GM21526 (cell line): ENCODE data around the gene ANKRD27.

Source experiments
- ATAC-seq: cut with Tn5 transposase; IDR thresholded peaks from one replicate; pipeline ENCODE4 v1.9.1; 2021; ENCODE audit warnings: moderate library complexity; ENCODE audit not compliant: unreplicated experiment, low FRiP score

ANKRD27 gene

DNA sequence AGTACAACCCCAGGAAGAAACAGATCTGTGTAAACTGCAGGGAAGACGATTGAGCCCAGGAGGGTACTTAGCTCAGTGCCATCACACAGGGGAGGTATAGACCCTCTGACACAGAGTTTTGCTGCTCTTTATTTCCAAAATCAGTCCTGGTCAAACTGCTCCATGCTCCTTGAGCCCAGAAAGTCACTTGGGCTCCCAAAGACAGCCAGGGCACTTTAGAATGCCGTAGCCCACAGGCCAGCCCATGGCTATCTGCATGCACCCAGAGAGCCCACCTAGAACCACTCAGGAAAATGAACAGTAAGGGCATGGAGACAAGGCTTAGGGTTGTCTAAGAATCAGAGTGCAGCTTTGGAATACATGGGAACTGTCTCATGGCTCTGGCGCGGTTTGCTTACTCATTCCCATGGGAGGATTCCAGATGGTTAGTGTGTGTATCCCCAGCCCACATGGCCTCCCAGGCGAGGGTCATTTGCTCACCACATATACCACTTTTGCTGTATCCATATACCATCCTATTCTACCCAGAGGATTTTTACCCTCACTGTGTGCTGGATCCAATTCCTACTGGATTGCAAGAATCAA lies 108.6 kb downstream of the ANKRD27 start:
- no peak for ATAC-seq

DNA sequence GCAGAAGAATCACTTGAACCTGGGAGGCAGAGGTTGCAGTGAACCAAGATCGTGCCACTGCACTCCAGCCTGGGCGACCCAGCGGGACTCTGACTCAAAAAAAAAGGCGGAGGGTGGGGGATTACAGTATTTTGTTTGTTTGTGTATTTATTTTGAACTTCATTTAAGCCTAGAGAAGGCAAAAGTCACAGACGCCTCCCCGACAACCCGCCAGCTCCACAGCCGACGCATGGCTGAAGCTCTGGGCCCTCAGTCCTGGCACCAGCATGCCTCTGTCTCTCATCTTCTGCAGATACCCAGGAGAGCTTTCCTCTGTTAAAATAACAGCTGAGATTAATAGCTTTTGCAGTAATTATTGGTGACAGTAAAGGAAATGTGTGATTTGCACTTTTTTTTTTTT lies 111.2 kb downstream of the ANKRD27 start:
- no peak for ATAC-seq

DNA sequence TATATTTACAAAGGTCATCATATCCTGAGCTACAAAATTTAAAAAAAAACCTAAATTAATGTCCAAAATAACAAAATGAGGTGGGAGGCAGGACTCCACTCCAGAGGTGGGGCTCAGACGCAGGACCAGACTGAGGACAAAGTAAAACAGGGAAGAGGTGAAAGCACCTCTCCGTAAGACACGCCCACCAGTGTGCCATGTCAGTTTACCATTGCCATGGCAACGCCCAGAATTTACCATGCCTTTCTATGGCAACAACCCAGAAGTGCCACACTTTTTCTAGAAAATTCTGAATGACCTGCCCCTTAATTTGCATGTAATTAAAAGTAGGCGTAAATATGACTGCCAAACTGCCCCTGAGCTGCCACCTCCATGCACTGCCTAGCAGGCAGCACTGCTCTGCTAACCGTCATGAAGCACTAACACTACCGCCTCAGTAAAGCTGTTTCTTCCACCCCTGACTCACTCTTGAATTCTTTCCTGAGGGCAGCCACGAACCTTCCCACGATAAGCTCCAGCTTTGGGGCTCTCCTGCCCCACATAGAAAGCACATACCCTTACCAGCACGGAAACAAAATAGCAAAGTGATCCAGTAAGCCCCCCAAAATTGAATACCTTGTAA lies 116.3 kb downstream of the ANKRD27 start:
- no peak for ATAC-seq

DNA sequence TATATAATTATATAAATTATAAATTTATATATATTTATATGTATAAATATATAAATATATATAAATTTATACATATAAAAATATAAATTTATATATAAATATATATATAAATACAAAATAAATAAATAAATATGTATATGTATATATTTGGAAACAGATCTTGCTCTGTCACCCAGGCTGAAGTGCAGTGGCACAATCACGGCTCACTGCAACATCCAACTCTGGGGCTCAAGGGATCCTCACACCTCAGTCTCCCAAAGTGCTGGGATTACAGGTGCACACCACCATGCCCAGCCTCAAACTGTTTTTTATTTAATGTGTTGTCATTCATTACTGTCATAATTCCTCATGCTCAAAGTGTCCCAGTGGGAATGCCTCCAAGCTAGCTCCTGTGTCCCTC lies 119.2 kb downstream of the ANKRD27 start:
- no peak for ATAC-seq

DNA sequence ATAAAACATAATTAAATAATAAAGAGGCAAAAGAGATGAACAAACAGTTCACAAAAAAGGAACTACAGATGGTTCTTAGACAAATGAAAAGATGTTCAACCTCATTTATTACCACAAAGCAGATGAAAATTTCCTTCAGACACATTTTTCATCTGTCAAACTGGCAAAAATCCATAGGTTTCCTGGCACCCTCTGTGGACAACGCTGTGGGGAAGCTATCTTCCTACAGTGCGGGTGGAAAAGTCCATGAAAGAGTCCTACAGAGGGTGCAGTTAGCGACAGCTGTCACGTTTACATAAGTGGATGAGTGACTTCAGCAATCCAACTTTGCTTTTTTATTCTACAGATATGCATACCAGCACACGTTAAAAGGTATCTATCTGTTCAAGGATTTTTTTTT lies 124.3 kb downstream of the ANKRD27 start:
- no peak for ATAC-seq
